GDM1 (cell line): ENCODE results near the gene CAAP1.
A peak's percentile ranks its signal among the peaks of the same experiment; 100 is the strongest.
"Not testable (repeated sequence)": the region's sequence is repeated elsewhere in the genome, so short reads cannot be mapped to it uniquely, and the experiment has no call there.

Experiments used
- DNase-seq: peaks from one replicate; lab custom pipeline; 2025; lab: John Stamatoyannopoulos, UW

CAAP1 gene, protein sequence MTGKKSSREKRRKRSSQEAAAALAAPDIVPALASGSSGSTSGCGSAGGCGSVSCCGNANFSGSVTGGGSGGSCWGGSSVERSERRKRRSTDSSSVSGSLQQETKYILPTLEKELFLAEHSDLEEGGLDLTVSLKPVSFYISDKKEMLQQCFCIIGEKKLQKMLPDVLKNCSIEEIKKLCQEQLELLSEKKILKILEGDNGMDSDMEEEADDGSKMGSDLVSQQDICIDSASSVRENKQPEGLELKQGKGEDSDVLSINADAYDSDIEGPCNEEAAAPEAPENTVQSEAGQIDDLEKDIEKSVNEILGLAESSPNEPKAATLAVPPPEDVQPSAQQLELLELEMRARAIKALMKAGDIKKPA

GRCh38 chr9:26892251-26893029 is at the start of gene CAAP1:
CAAP1 (minus strand) TSS chr9:26892802; CDS start chr9:26892715, 87 bp downstream.
- peak; percentile 90 for DNase-seq

- no peak for DNase-seq
Observed at GRCh38 chr9:26940779-26941178, 48.2 kb upstream of the CAAP1 start.

GRCh38 chr9:26939955-26940711 is 47.5 kb upstream of the CAAP1 start:
- no peak for DNase-seq

- no peak for DNase-seq
Observed at GRCh38 chr9:26937816-26938371, 45.3 kb upstream of the CAAP1 start.

- no peak for DNase-seq
Observed at GRCh38 chr9:26935847-26936246, 43.2 kb upstream of the CAAP1 start.

- no peak for DNase-seq
Observed at GRCh38 chr9:26928902-26929495, 36.4 kb upstream of the CAAP1 start.

DNA sequence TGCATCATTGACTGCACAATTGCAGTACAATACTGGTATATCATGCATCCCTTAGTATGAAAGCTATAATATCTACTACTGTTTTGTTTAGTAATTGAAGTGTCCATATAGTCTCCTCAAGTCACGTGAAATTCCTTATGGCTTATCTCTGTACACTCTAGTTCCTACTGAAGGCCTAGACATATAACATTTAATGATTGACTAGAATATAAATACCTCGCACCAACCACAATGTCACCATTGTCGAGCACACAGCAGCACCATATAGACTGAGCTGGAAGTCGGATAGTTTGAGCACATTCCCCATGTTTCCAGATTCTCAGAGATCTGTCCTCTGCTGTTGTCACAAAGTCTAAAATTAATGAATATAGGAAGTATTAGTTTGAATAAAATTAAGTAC is 33.0 kb upstream of the CAAP1 start:
- DNase-seq, result no peak

DNA sequence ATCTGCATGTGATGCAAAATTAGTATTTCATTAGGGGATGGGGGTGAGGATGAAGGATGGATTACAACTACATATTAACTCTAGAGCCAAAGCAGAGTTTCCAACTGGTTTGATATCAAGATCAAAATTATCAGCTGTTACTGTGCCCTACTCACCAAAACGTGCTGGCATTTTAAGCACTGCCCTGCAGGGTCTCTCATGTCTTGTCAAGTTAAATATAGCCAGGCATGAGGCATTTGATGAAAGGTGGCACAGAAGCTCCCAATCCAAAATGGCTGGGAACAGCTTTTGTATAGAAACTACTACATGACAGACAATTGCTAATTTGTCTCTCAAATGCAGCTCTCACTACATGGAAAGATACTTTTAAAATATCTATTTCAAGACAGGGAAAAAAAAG is 27.1 kb upstream of the CAAP1 start:
- no peak for DNase-seq

GRCh38 chr9:26913138-26913668 is 20.6 kb upstream of the CAAP1 start:
- DNase-seq, result no peak

GRCh38 chr9:26904671-26905070 is 12.1 kb upstream of the CAAP1 start:
- DNase-seq, result no peak

DNA sequence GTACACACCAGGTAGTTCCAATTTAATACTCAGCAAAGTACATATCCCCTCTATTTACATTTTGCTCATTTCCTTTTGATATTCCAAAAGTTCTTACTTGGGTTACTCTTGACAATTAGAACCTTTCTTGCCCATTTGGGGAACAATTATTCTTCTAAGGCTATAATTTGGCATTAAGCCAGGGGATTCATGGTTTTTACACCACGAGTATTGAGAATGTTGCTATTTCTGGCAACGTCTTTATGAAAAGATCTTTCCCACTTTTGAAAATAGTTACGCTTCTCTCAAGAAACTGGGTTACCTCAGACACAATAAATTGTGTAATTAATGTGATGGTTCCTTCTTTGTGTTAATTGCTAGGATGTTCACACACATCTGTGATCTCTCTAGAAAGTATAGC is 11.5 kb upstream of the CAAP1 start:
- no peak for DNase-seq

DNA sequence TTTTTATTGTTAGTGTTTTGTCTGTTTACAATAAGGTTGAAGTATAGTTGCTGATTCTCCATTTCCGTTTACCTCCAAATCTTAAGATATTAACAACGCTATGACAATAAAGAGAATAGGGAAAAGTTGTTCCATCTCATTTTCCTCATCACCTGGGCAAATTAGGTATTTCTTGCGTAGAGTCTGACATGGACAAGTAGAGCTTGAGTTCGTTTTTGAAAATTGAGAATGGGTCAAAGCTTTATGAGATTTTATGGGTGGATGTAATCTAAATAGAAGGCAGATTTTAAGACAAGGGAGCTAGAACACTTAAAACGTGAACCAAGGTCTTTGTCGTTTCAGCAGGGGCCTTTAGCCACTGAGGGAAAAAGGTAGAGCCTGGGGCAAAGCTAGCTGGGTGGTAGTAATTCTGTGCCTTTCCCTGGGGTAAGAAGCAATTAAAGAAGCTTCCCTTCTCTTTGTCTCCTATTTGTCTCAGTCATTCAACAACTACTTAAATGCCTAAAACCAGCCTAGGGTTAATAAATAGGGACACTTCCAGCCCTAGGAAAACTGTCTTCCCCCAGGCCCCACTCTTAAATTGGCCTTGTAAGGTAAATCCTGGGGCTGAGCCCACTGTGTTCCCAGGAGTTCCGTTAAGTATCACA is 551 bp upstream of the CAAP1 start:
- no peak for DNase-seq

- DNase-seq, result no peak
Observed at GRCh38 chr9:26891726-26892125, 876 bp downstream of the CAAP1 start.

GRCh38 chr9:26888271-26888670 is 4.3 kb downstream of the CAAP1 start:
- no peak for DNase-seq

DNA sequence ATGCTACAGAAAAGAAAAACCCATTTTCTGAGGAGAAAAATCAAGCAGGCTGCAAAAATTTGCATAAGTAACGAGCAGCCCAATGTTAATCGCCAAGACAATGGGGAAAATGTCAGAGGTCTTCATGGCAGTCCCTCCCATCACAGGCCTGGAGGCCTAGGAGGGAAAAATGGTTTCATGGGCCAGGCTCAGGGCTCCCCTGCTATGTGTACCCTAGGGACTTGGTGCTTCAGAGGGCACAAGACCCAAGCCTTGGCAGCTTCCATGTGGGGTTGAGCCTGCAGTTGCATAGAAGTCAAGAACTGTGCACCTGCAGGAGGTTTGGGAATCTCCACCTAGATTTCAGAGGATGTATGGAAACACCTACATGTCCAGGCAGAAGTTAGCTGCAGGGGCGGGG is 10.4 kb downstream of the CAAP1 start:
- DNase-seq, result no peak

- DNase-seq, result no peak
Observed at GRCh38 chr9:26880262-26880661, 12.3 kb downstream of the CAAP1 start.

- DNase-seq, result not testable (repeated sequence)
Observed at GRCh38 chr9:26875155-26875554, 17.4 kb downstream of the CAAP1 start.

DNA sequence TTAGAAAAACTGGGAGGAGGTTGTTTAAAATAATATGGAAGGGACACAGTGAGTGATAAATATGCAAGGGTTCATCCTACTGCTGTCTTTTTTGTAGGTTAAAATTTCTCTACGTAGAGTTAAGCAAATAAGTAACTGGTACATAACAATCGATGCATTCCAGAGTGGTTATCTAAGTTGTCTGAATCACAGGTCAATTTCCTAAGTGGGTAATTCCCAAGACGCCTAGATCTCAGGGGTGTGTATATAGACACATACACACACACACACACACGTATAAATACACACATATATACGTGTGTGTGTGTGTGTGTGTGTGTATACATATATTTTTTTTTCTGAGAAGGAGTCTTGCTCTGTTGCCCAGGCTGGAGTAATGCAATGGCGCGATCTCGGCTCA is 22.3 kb downstream of the CAAP1 start:
- no peak for DNase-seq

DNA sequence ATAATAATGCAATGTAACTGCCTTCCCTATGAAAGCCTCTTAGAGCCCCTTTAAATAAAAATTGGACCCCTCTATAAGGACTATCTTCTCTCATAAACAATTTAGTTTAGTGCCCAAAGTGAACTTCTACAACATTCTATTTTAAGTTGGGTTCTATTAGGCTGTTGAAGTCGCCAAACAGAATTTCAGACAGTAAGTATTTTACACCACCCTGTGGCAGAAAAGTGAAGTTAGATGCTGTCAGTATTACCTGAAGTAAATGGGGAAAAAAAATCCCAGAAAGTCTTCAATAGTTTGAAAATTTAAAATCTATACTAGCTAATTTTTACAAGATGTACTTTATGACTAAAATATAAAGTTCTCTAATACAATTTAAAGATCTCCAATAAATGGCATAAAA is 29.5 kb downstream of the CAAP1 start:
- no peak for DNase-seq

DNA sequence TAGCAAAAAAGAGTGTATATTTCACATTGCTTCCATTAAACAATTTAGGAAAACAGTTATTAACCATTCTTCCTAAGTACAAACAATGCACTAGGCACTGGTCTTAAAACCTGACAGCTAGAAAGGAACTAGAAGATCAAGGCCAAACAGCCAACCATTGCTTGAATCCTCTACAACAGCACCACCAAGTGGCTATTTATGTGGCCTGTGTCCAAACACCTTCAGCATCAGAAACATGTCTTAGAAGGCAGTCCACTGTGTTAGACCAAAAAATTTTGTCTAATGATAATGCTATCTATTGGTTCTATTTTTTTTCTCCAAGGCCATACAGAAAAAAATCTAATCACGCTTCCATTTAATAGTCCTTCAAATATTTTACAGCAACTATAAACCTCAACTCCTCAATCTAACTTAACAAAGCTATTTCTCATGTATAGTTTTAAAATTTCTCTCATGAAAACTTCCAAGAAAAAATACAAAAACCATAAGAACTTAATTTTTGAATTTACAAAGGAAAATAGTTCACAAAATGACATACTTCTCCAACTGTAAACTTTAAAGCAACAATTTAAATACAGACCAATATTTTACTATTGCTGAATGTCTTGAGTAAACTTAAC is 36.1 kb downstream of the CAAP1 start:
- peak; percentile 49 for DNase-seq

DNA sequence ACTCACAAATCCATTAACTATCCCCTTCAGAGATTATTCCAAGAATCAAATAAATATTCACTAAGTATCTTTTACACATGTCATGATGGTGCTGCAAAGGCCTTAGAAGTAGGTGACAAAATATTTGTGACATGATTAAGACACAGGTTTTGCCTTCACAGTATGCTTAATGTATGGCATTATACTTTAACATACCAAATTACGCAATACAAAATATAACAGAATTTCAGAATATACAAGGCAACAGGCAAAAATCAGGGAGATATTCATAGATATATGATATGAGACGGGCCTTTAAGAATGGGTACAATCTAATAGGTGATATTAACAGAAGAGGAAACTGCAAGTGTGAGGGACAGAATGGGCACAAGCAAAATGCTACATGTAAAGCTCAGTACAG is 41.6 kb downstream of the CAAP1 start:
- DNase-seq, result no peak
